ENCODE data around the gene DISC1.

The DISC1 gene

DNA sequence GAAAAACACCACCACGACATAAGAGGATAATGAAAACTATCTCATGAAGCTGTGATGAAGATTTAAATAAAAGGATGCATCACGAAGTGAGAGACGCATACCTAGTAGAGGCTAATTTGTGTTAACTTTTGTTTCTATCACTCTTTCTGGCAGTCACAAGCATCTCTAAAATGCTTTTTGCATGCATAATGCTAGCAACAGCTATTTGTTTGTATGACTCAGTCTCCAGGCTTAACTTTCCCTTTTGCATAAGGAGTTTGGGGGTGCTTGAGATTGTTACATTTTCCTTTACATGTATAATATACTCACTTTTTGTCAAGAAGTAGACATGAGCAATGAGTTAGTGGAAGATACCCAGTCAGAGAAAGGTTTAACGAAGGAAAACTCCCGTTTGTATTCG is 385.4 kb downstream of the DISC1 start:
- Histone ChIP-seq H2AFZ (ENCODE audit: low read depth, low read length, severe bottlenecking) (no peak overlapping the region), H3K9me3 (ENCODE audit: insufficient read depth, low read length) (0 out of 2 replicates have a peak, but pooled peaks cover 3% of the 10 kb centered on the region), H3K27me3 (ENCODE audit: low read length) (no peaks in the 10 kb centered on the region), H3K36me3 (ENCODE audit: low read length) (no peaks in the 10 kb centered on the region), H3K79me2 (ENCODE audit: insufficient read depth, low read length) (no peaks in the 10 kb centered on the region), H3K9me2 (replicated peaks; ENCODE audit: insufficient read depth, low read length) (no peaks in the 10 kb centered on the region), H3K4me3 (ENCODE audit: insufficient read depth, low read length, poor library complexity, severe bottlenecking) (no peak overlapping the region), H3K9ac (ENCODE audit: low read length) (no peak overlapping the region), H4K20me1 (ENCODE audit: low read depth, low read length) (no peaks in the 10 kb centered on the region), H3F3A (ENCODE audit: insufficient read depth) (no peaks in the 10 kb centered on the region), H3K27ac (ENCODE audit: low read depth, low read length) (no peak overlapping the region), H3K4me2 (ENCODE audit: low read depth, low read length, poor library complexity, severe bottlenecking) (no peak overlapping the region)
- no peak for TF ChIP-seq EZH2phosphoT487 (conservative IDR thresholded peaks at IDR 0.05; ENCODE audit: low read length)
- TF ChIP-seq, protein P1, sequence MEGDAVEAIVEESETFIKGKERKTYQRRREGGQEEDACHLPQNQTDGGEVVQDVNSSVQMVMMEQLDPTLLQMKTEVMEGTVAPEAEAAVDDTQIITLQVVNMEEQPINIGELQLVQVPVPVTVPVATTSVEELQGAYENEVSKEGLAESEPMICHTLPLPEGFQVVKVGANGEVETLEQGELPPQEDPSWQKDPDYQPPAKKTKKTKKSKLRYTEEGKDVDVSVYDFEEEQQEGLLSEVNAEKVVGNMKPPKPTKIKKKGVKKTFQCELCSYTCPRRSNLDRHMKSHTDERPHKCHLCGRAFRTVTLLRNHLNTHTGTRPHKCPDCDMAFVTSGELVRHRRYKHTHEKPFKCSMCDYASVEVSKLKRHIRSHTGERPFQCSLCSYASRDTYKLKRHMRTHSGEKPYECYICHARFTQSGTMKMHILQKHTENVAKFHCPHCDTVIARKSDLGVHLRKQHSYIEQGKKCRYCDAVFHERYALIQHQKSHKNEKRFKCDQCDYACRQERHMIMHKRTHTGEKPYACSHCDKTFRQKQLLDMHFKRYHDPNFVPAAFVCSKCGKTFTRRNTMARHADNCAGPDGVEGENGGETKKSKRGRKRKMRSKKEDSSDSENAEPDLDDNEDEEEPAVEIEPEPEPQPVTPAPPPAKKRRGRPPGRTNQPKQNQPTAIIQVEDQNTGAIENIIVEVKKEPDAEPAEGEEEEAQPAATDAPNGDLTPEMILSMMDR (IDR thresholded peaks at IDR 0.05; ENCODE audit: insufficient read depth, low read length, poor library complexity, severe bottlenecking) = no peak

DNA sequence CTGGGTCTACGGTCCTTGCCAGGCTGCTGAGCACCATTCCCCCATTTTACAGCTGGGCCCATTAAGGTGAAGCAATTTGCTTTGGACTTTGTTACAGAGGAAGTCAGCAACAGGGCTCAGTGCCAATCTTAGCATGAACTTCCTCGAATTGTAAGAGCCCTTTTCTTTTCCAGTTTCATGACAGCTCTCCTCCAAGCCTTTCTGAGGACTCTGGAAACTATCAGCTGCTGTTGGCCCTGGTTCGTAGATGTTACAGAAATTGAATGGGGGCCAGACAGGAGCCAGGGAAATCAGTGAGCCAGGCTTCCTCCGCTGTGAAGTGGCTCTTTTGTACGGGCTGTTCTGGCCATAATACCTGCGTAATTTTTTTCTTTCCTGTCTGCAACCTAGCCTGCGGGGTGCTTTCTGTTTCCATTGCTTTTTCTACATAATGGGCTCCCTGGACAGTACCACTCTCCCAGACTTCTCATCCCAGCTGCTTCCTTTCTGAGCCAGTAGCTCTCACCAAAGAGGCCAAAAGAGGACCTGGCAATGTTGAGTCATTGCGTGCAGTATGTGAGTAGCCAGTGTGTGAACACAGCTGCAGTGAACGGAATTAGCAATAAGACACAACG is 386.3 kb downstream of the DISC1 start:
- H3K27ac ChIP-seq (ENCODE audit: low read depth, low read length) = no peak overlapping the region
- no peak overlapping the region for H2AFZ ChIP-seq (ENCODE audit: low read depth, low read length, severe bottlenecking)
- 0 out of 2 replicates have a peak, but pooled peaks cover 3% of the 10 kb centered on the region for H3K9me3 ChIP-seq (ENCODE audit: insufficient read depth, low read length)
- H3K4me3 ChIP-seq (ENCODE audit: insufficient read depth, low read length, poor library complexity, severe bottlenecking) = no peak overlapping the region
- no peaks in the 10 kb centered on the region for H3K79me2 ChIP-seq (ENCODE audit: insufficient read depth, low read length)
- no peak overlapping the region for H3K4me2 ChIP-seq (ENCODE audit: low read depth, low read length, poor library complexity, severe bottlenecking)
- H3F3A ChIP-seq (ENCODE audit: insufficient read depth) = no peaks in the 10 kb centered on the region
- TF ChIP-seq EZH2phosphoT487 (conservative IDR thresholded peaks at IDR 0.05; ENCODE audit: low read length) = no peak
- TF ChIP-seq, protein P1 (IDR thresholded peaks at IDR 0.05; ENCODE audit: insufficient read depth, low read length, poor library complexity, severe bottlenecking) = no peak
- H3K9me2 ChIP-seq (replicated peaks; ENCODE audit: insufficient read depth, low read length) = no peaks in the 10 kb centered on the region
- no peak overlapping the region for H3K9ac ChIP-seq (ENCODE audit: low read length)
- H3K27me3 ChIP-seq (ENCODE audit: low read length) = no peaks in the 10 kb centered on the region
- H4K20me1 ChIP-seq (ENCODE audit: low read depth, low read length) = no peaks in the 10 kb centered on the region
- no peaks in the 10 kb centered on the region for H3K36me3 ChIP-seq (ENCODE audit: low read length)

DNA sequence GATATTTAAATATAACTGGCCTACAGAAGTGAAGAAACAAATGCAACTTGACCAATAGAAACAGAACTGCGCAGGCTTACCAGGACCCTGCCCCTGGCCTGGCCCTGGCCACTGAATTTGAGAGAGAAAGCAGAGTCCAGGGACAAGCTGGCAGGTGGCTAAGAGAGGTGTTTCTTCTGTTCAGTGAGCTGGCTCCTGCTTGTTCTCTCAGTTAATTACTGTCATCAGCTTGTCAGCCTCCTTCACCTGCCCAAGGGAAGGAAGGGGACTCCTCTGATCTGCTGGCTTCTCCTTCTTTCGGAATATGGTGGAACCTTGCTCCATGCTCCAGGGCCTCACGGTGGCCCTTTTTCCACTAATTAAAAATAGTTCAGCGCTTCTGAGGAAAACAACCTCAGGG is 388.4 kb downstream of the DISC1 start:
- TF ChIP-seq, protein P1 (IDR thresholded peaks at IDR 0.05; ENCODE audit: insufficient read depth, low read length, poor library complexity, severe bottlenecking) = no peak
- no peak for TF ChIP-seq EZH2phosphoT487 (conservative IDR thresholded peaks at IDR 0.05; ENCODE audit: low read length)
- no peaks in the 10 kb centered on the region for H3K79me2 ChIP-seq (ENCODE audit: insufficient read depth, low read length)
- H3K9me2 ChIP-seq (replicated peaks; ENCODE audit: insufficient read depth, low read length) = no peaks in the 10 kb centered on the region
- H3K9me3 ChIP-seq (ENCODE audit: insufficient read depth, low read length) = 0 out of 2 replicates have a peak, but pooled peaks cover 3% of the 10 kb centered on the region
- no peaks in the 10 kb centered on the region for H3F3A ChIP-seq (ENCODE audit: insufficient read depth)
- H3K4me2 ChIP-seq (ENCODE audit: low read depth, low read length, poor library complexity, severe bottlenecking) = no peak overlapping the region
- H2AFZ ChIP-seq (ENCODE audit: low read depth, low read length, severe bottlenecking) = no peak overlapping the region
- H3K36me3 ChIP-seq (ENCODE audit: low read length) = no peaks in the 10 kb centered on the region
- H3K27me3 ChIP-seq (ENCODE audit: low read length) = no peaks in the 10 kb centered on the region
- no peak overlapping the region for H3K4me3 ChIP-seq (ENCODE audit: insufficient read depth, low read length, poor library complexity, severe bottlenecking)
- no peak overlapping the region for H3K9ac ChIP-seq (ENCODE audit: low read length)
- H3K27ac ChIP-seq (ENCODE audit: low read depth, low read length) = no peak overlapping the region
- no peaks in the 10 kb centered on the region for H4K20me1 ChIP-seq (ENCODE audit: low read depth, low read length)
